A673 (cell line): ENCODE results near the gene STK36. TPM values are rescaled to one million over a fixed set of nuclear protein-coding genes. Genes with fewer than 3 reads are reported as not detected.

Experiments
- BruUV-seq: library from RNA; stranded (reverse); fragments of 400-500 nt; replicated peaks from 2 replicates; lab custom pipeline; 2021; lab: Mats Ljungman, UMichigan
- CTCF ChIA-PET: fragments of 300-600 bp; sonication (Branson Sonifier 250); formaldehyde crosslinking; loops from one replicate; lab custom pipeline; 2022; ENCODE audit warnings: antibody characterized with exemption; lab: Charles Lee
- POLR2A ChIA-PET: fragments of 300-600 bp; sonication (Branson Sonifier 250); formaldehyde crosslinking; loops from one replicate; lab custom pipeline; 2022; ENCODE audit warnings: antibody characterized with exemption; ENCODE audit not compliant: low non-redundant PET; lab: Charles Lee
- DNase-seq: peaks from one replicate; pipeline ENCODE4 v3.0.0-alpha.2; 2015; ENCODE audit warnings: low spot score
- H3K27ac ChIP-seq: fragments of 200-600 bp; sonication (generic); 2 replicates; pipeline ENCODE4 v1.5.1; 2016; ENCODE audit warnings: mixed run types, low read depth, mild to moderate bottlenecking, mixed read lengths, antibody characterized with exemption, low read length; ENCODE audit not compliant: poor library complexity, severe bottlenecking
- H3K27me3 ChIP-seq: fragments of 200-600 bp; sonication (generic); replicated peaks from 2 replicates; pipeline ENCODE4 v1.6.1; 2017; ENCODE audit warnings: mixed run types, low read depth, mild to moderate bottlenecking, mixed read lengths, antibody characterized with exemption, low read length; ENCODE audit not compliant: insufficient read depth, poor library complexity
- H3K36me3 ChIP-seq: fragments of 200-600 bp; sonication (generic); 2 replicates; pipeline ENCODE4 v1.6.1; 2016; ENCODE audit warnings: mixed run types, mild to moderate bottlenecking, mixed read lengths, antibody characterized with exemption, low read length; ENCODE audit not compliant: insufficient read depth, poor library complexity, severe bottlenecking
- H3K4me1 ChIP-seq: fragments of 200-600 bp; sonication (generic); 2 replicates; pipeline ENCODE4 v1.6.1; 2017; ENCODE audit warnings: mixed run types, mild to moderate bottlenecking, mixed read lengths, antibody characterized with exemption, low read length; ENCODE audit not compliant: insufficient read depth, poor library complexity, severe bottlenecking
- H3K4me3 ChIP-seq: fragments of 200-600 bp; sonication (generic); 2 replicates; pipeline ENCODE4 v1.5.1; 2016; ENCODE audit warnings: low read depth, mixed run types, mild to moderate bottlenecking, mixed read lengths, low read length; ENCODE audit not compliant: poor library complexity, severe bottlenecking
- H3K9me3 ChIP-seq: fragments of 200-600 bp; sonication (generic); 2 replicates; pipeline ENCODE4 v1.6.1; 2016; ENCODE audit warnings: mixed run types, low read depth, mild to moderate bottlenecking, mixed read lengths, antibody characterized with exemption, low read length; ENCODE audit not compliant: poor library complexity, severe bottlenecking
- CTCF ChIP-seq: fragments of 300-800, 200-600 bp; sonication (generic); conservative IDR thresholded peaks from 2 replicates; pipeline ENCODE4 v1.5.1; 2017; ENCODE audit warnings: low read depth, mild to moderate bottlenecking, antibody characterized with exemption, low read length, moderate library complexity, mixed read lengths
- EZH2 ChIP-seq: fragments of 200-600 bp; sonication (generic); IDR thresholded peaks from 2 replicates; pipeline ENCODE4 v1.6.1; 2017; ENCODE audit warnings: borderline replicate concordance, low read depth, mild to moderate bottlenecking, mixed read lengths, antibody characterized with exemption, low read length; ENCODE audit not compliant: poor library complexity, severe bottlenecking
- intact Hi-C: fragments of 100-400 bp; cut with micrococcal nuclease; formaldehyde crosslinking; loops from one replicate; pipeline ENCODE4 v1.10.0; 2022; ENCODE audit not compliant: unreplicated experiment
- total RNA-seq: library from RNA; stranded (reverse); gene quantifications from 2 replicates; pipeline ENCODE4 v1.2.3, GENCODE V29; 2021

The STK36 gene
- total RNA-seq, 1 experiment from 2014 or later = 69.3 TPM

- H3K36me3 ChIP-seq = peaks cover 77% of the 10 kb centered on the region
- H3K27ac ChIP-seq = no peak overlapping the region
- ChIA-PET POLR2A (no interaction called here), CTCF (no interaction called here)
- TF ChIP-seq EZH2 (no peak), CTCF (no peak)
- no peaks in the 10 kb centered on the region for H3K27me3 ChIP-seq
- intact Hi-C loops = no loop called here
- no peaks in the 10 kb centered on the region for H3K4me1 ChIP-seq
- no peak for DNase-seq
- H3K4me3 ChIP-seq = no peak overlapping the region
- no peaks in the 10 kb centered on the region for H3K9me3 ChIP-seq
- no TSS peak for BruUV-seq
Measured at GRCh38 chr2:218746470-218746795, 74.5 kb downstream of the STK36 start.

GRCh38 chr2:218746960-218747359, 75.1 kb downstream of the STK36 start:
- Histone ChIP-seq H3K4me3 (no peak overlapping the region), H3K36me3 (peaks cover 75% of the 10 kb centered on the region), H3K9me3 (no peaks in the 10 kb centered on the region), H3K27me3 (no peaks in the 10 kb centered on the region), H3K27ac (no peak overlapping the region), H3K4me1 (no peaks in the 10 kb centered on the region)
- DNase-seq = no peak
- no TSS peak for BruUV-seq
- CTCF ChIA-PET = interaction anchor here (0.6 kb wide), 1 partner anchor 26 kb away, joined by 4 read pairs; no protein-coding TSS in a partner anchor
- POLR2A ChIA-PET = no interaction called here
- no peak for TF ChIP-seq EZH2
- TF ChIP-seq CTCF = no peak
- intact Hi-C loops = no loop called here

DNA sequence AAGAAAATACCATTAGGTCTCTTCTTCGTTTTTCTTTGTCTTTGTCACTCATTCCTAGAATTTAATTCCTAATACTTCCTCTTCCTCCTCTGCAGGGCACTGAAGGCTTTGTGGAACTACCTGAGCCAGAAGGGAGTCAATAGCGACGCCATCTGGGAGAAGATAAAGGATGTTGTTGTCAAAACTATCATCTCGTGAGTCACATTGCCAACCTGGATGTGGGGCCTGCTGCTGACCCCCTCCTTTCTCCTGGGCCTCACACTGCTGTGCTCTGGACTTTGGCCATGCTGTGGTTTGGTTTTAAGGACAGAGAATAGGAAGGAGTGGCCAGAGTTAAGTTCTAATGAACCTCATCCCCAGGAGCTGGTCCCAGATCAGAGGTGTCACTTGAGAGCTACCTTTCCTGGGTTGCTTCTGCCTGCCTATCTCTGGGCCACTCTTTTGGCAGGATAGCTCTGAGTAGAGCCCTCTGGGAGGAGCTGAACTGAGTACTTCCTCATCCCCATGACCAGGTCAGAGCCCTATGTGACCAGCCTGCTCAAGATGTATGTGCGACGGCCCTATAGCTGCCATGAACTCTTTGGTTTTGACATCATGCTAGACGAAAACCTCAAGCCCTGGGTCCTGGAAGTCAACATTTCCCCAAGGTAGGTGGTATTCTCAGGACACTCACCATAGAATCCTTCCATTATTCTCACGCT, 77.0 kb downstream of the STK36 start:
- TF ChIP-seq CTCF (no peak), EZH2 (no peak)
- H3K4me1 ChIP-seq = no peaks in the 10 kb centered on the region
- POLR2A ChIA-PET = no interaction called here
- BruUV-seq = no TSS peak
- intact Hi-C loops = no loop called here
- H3K9me3 ChIP-seq = no peaks in the 10 kb centered on the region
- CTCF ChIA-PET = no interaction called here
- DNase-seq = no peak
- H3K27me3 ChIP-seq = no peaks in the 10 kb centered on the region
- H3K27ac ChIP-seq = no peak overlapping the region
- no peak overlapping the region for H3K4me3 ChIP-seq
- peaks cover 87% of the 10 kb centered on the region for H3K36me3 ChIP-seq

Other genes starting within 250 kb of the STK36 start
- gene USP37, start 103.7 kb upstream of the STK36 start, total RNA-seq = 31.0 and 33.2 TPM in 2 replicates
- 89.5 and 92.3 TPM in 2 replicates for gene CNOT9, start 103.2 kb upstream of the STK36 start, total RNA-seq
- gene PLCD4, start 64.2 kb upstream of the STK36 start, total RNA-seq = 0.24 and 0.39 TPM in 2 replicates
- gene ZNF142, start 12.5 kb upstream of the STK36 start, total RNA-seq = 53.3 and 65.3 TPM in 2 replicates
- 70.6 and 74.1 TPM in 2 replicates for gene BCS1L, start 12.4 kb upstream of the STK36 start, total RNA-seq
- gene RNF25, start 84 bp upstream of the STK36 start, total RNA-seq = 39.4 TPM in 2 replicates
- gene TTLL4, start 38.7 kb downstream of the STK36 start, total RNA-seq = 91.8 and 100 TPM in 2 replicates
- 1.2 TPM in 2 replicates for gene CYP27A1, start 110.1 kb downstream of the STK36 start, total RNA-seq
- gene PRKAG3, start 159.7 kb downstream of the STK36 start, total RNA-seq = not detected in 2 replicates
- not detected in 2 replicates for gene WNT6, start 187.7 kb downstream of the STK36 start, total RNA-seq
- 0.47 and 0.81 TPM in 2 replicates for gene WNT10A, start 208.8 kb downstream of the STK36 start, total RNA-seq